HG03575 (cell line): ENCODE measurements around the gene KIAA0586.
"Not testable (repeated sequence)": the region's sequence is repeated elsewhere in the genome, so short reads cannot be mapped to it uniquely, and the experiment has no call there.

Experiments used
- ATAC-seq: cut with Tn5 transposase; IDR thresholded peaks from one replicate; pipeline ENCODE4 v1.9.1; 2021; ENCODE audit not compliant: unreplicated experiment, insufficient number of reproducible peaks, low FRiP score; ENCODE audit errors: extremely low read depth

The KIAA0586 gene

DNA sequence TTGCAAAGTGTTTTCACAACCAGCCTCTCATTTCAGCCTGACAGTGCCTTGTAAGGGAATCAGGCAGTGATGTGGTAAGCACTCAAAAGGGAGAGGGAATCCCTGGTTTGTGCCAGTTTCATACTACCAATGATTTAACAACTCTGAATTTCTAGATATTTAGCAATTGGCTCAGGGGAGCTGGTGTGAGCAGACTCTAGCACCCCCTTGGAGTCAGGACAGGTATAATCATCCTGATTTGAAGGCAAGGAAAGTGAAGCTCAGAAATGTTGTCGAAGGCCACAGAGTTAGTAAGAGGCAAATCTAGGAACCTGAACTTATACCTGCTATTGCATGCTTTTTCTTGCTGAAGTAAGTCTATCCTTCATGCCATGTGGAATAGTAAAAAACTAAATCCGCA lies 147.1 kb downstream of the KIAA0586 start:
- ATAC-seq = no peak

DNA sequence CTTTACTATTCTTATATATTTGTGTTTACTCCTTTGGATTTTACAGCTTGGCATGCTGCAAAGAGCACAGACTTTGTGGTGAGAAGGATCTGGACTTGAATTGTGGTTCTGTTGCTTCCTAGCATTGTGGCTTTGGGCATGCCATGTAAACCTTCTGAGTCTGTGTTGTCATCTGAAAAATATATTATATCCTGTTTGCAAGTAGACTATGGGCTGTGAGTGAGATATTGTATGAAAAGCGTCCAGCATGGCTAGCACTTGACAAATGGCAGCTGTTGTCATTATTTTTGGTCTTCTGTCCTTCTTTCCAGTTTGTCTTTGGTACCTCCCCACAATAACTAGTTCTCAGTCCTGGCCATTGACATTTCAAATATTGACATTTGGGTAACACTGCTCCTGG lies 148.4 kb downstream of the KIAA0586 start:
- no peak for ATAC-seq

DNA sequence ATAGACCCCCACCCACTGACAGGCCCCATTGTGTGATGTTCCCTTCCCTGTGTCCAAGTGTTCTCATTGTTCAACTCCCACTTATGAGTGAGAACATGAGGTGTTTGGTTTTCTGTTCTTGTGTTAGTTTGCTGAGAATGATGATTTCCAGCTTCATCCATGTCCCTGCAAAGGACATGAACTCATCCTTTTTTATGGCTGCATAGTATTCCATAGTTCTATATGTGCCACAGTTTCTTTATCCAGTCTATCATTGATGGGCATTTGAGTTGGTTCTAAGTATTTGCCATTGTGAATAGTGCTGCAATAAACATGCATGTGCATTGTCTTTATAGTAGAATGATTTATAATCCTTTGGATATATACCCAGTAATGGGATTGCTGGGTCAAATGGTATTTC lies 152.5 kb downstream of the KIAA0586 start:
- not testable (repeated sequence) for ATAC-seq

DNA sequence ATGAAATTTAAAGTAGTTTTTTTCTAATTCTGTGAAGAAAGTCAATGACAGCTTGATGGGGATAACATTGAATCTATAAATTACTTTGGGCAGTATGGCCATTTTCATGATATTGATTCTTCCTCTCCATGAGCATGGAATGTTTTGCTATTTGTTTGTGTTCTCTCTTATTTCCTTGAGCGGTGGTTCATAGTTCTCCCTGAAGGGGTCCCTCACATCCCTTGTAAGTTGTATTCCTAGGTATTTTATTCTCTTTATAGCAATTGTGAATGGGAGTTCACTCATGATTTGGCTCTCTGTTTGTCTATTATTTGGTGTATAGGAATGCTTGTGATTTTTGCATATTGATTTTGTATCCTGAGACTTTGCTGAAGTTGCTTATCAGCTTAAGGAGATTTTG lies 153.9 kb downstream of the KIAA0586 start:
- ATAC-seq = not testable (repeated sequence)

DNA sequence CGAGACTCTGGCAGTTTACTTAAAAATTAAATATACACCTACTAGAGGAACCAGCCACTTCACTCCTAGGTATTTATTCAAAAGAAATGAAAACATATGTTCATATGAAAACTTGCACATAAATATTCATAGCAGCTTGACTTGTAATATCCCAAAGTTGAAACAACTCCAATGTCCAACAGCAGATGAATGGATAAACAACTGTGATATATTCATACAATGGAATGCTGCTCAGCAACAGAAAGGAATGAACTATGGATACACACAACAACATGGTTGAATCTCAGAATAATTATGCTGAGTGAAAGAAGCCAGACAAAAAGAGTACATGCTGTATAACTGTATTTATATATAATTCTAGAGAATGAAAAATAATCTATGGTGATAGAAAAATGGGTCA lies 156.9 kb downstream of the KIAA0586 start:
- ATAC-seq = no peak

DNA sequence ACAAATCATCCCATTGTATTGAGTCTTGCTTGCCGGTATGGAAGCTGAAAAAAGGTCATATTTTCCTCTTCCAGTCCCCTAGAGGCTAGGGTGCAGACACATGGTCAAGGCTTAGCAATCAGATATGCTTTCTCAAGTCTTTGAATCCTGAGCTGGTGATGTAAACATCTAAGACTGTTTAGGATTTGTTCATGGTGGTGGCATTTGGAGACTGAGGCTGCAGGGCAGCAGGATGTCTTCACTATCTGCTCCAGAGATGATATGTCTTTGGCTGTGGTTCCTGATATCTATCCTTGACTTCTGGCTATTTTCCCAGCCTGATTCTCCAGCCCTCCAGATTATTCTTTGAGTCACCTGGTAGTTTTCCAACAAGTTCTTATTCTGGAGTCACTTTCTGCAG lies 159.8 kb downstream of the KIAA0586 start:
- no peak for ATAC-seq

DNA sequence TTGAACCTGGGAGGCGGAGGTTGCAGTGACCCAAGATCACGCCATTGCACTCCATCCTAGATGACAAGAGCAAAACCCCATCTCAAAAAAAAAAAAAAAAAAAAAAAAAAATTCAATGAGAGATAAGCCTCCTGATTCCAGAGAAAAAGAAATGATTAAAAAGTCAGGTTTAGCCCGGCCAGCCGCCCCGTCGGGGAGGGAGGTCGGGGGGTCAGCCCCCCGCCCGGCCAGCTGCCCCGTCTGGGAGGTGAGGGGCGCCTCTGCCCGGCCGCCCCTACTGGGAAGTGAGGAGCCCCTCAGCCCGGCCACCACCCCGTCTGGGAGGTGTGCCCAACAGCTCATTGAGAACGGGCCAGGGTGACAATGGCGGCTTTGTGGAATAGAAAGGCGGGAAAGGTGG lies 160.8 kb downstream of the KIAA0586 start:
- ATAC-seq = not testable (repeated sequence)

DNA sequence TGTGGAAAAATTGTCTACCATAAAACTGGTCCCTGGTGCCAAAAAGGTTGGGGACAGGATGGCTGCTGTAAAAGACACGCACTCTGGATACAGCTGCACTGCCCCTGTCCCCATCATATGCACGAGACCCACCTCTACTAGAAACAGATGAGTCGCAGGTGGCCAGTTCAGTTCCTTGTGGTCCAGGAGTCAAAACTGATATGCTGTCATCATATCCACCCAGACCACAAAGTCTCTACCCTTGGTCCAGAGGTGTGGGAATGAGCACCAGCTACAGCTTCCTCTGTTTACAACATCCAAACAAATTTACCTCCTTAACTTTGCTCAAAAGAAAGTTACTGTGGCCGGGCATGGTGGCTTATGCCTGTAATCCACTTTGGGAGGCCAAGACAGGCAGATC lies 166.5 kb downstream of the KIAA0586 start:
- ATAC-seq = no peak

DNA sequence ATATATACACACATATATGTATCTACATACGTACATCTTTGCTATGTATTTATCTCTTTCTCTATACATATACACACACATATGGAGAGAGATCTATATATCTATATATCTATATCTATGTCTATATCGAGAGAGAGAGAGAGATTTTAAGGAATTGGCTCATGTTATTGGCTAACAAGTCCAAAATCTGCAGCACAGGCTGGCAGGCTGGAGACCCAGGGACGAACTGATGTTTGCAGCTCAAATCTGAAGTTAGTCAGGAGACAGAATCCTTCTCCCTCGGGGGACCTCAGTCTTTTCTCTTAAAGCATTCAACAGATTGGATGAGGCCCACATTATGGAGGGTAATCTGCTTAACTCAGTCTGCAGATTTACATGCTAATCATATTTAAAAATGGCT lies 169.5 kb downstream of the KIAA0586 start:
- ATAC-seq = no peak

DNA sequence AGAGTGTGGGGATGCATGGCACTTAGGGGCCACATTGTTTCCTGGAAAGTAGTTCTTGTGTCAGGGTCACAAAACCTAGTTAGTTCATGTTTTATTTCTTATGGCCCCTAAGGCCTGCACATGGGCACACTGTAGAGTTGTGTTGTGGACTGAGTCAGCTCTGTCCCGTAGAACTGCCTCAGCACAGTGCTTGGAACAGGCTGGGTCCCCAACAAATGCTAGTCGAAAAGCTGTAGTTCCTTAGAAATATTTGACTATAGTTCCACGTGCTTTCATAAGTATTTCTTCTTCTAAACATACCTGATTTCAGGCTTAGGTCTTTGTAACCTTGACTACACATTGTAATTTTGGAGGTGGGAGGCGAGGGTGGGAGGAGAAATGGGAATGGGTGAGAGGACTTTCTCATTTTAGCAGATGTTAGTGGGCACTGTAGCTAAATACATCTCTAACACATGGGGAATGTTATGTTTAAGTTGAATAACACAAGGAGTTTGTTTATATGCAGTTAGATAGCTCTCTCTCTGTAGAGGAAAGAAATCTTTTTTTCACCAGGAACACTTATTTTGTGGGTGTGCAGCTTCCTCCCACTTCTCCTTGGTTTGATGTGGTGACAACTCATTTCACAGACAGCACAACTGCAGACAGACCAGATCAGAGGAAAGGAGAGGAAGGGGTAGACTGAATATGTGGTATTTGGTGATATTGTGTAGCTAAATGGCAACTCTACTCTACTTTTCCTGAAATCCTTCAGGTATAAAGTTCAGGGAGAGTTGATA lies 170.7 kb downstream of the KIAA0586 start:
- no peak for ATAC-seq

DNA sequence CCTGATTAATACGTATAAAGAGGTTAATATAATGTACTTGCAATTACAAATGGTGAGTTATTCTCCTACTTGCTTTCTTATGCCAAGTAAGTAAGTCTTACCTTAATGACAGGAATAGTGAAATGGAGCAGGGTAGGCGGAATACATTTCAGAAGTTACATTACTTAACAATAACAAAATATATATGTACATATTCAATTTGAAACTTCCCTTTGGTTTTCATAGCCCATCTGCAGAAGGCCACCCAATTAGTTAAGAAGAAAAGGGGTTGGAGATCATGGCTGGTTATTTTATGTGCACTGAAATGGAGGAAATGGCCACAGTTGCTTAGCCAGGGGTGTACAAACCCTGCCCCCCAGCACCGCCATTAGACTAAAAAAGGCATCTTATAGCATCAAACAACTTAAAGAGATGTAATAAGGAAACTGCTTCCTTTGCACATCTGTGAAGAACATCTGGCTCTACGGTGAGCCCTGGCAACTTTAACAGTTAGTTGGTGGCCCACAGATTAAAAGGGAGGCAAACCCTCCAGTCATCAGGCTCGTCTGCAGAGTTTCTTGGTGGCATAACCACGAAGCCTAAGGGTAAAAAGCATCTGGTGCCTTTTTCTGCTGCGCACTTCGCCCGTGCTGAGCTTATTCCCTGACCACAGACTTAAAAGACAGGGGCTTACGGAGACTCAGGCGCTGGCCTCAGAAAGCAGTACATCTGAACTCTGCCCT lies 171.4 kb downstream of the KIAA0586 start:
- no peak for ATAC-seq

DNA sequence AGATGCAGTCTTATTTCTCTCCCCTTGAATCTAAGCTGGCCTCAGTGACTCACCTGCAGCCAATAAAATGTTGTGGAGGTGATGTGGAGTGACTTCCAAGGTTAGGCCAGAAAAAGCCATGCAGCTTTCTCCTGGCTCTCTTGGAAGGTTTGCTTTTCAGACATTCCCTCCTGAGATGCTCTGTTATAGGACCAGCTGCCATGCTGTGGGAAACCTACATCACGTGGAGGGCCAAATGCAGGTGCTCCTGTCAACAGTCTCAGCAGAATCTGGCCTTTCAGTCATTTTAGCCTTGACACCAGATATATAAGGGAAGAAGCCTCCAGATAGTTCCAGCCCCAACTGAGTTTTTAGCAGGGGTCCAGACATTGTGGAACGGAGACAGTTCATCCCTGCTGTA lies 172.2 kb downstream of the KIAA0586 start:
- no peak for ATAC-seq
